ENCODE data around the gene FITM1. TPM values are rescaled to one million over a fixed set of nuclear protein-coding genes. Genes with fewer than 3 reads are reported as not detected.

The FITM1 gene
- total RNA-seq, 1 donor from 2014 or later: not detected

DNA sequence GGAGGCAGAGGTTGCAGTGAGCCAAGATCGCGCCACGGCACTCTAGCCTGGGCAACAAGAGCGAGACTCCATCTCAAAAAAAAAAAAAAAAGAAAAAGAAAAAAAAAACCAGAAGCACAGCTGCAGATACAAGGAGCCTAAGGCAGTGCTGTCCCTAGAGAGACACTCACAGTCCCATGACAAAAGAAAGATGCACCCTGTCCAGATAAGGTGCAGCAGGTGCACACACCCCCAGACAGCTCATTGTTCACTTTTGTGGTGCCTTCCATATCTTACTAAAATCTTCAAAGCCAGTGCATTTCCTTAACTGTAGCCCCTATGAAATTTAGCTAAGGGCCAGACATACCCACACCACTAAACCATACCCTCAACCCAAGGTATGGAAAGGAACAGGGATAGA lies 8.0 kb upstream of the FITM1 start:
- no peak for DNase-seq (ENCODE audit: low read depth)
- no peak for TF ChIP-seq CTCF (IDR thresholded peaks at IDR 0.05; ENCODE audit: insufficient read depth, low read length, poor library complexity, severe bottlenecking)
- H3K4me3 ChIP-seq (ENCODE audit: low read depth, low read length): no peak overlapping the region
- no peaks in the 10 kb centered on the region for H3K27me3 ChIP-seq (ENCODE audit: control insufficient read depth, insufficient read depth, low read length)
- H3K36me3 ChIP-seq (ENCODE audit: control insufficient read depth, insufficient read depth, low read length): peaks cover 4% of the 10 kb centered on the region

- Histone ChIP-seq H3K4me3 (ENCODE audit: low read depth, low read length) (no peak overlapping the region), H3K36me3 (ENCODE audit: control insufficient read depth, insufficient read depth, low read length) (peaks cover 4% of the 10 kb centered on the region), H3K27me3 (ENCODE audit: control insufficient read depth, insufficient read depth, low read length) (no peaks in the 10 kb centered on the region)
- no peak for TF ChIP-seq CTCF (IDR thresholded peaks at IDR 0.05; ENCODE audit: insufficient read depth, low read length, poor library complexity, severe bottlenecking)
- no peak for DNase-seq (ENCODE audit: low read depth)
These were observed 7.6 kb upstream of the FITM1 start for GRCh38 chr14:24122898-24123297.

- Histone ChIP-seq H3K4me3 (ENCODE audit: low read depth, low read length) (no peak overlapping the region), H3K36me3 (ENCODE audit: control insufficient read depth, insufficient read depth, low read length) (peaks cover 4% of the 10 kb centered on the region), H3K27me3 (ENCODE audit: control insufficient read depth, insufficient read depth, low read length) (no peaks in the 10 kb centered on the region)
- no peak for DNase-seq (ENCODE audit: low read depth)
- TF ChIP-seq CTCF (IDR thresholded peaks at IDR 0.05; ENCODE audit: insufficient read depth, low read length, poor library complexity, severe bottlenecking): no peak
These were observed 6.7 kb upstream of the FITM1 start for GRCh38 chr14:24123424-24124417.

- Histone ChIP-seq H3K27me3 (ENCODE audit: control insufficient read depth, insufficient read depth, low read length) (no peaks in the 10 kb centered on the region), H3K36me3 (ENCODE audit: control insufficient read depth, insufficient read depth, low read length) (no peaks in the 10 kb centered on the region), H3K4me3 (ENCODE audit: low read depth, low read length) (no peak overlapping the region)
- no peak for DNase-seq (ENCODE audit: low read depth)
- TF ChIP-seq CTCF (IDR thresholded peaks at IDR 0.05; ENCODE audit: insufficient read depth, low read length, poor library complexity, severe bottlenecking): no peak
These were observed 3.5 kb upstream of the FITM1 start for GRCh38 chr14:24126939-24127338.

- H3K4me3 ChIP-seq (ENCODE audit: low read depth, low read length): no peak overlapping the region
- no peak for TF ChIP-seq CTCF (IDR thresholded peaks at IDR 0.05; ENCODE audit: insufficient read depth, low read length, poor library complexity, severe bottlenecking)
- H3K27me3 ChIP-seq (ENCODE audit: control insufficient read depth, insufficient read depth, low read length): no peaks in the 10 kb centered on the region
- DNase-seq (ENCODE audit: low read depth): no peak
- no peaks in the 10 kb centered on the region for H3K36me3 ChIP-seq (ENCODE audit: control insufficient read depth, insufficient read depth, low read length)
These were observed 2.8 kb upstream of the FITM1 start for GRCh38 chr14:24127673-24128072.

Data from kidney epithelial cell (primary cell).